Endodermal cell (in vitro differentiated cells): ENCODE results near the gene ERC1. TPM values are rescaled to one million over a fixed set of nuclear protein-coding genes. Genes with fewer than 3 reads are reported as not detected.

Experiments used
- DNase-seq: peaks from one replicate; pipeline ENCODE4 v3.0.0-alpha.2; 2017
- H3K27ac ChIP-seq: 2 replicates; pipeline ENCODE4 v1.5.1; 2013; ENCODE audit warnings: mild to moderate bottlenecking, low read depth, low read length, moderate library complexity
- H3K27me3 ChIP-seq: 2 replicates; pipeline ENCODE4 v1.6.1; 2013; ENCODE audit warnings: mild to moderate bottlenecking, low read length, moderate library complexity; ENCODE audit not compliant: insufficient read depth, control insufficient read depth, poor library complexity, severe bottlenecking
- H3K36me3 ChIP-seq: 2 replicates; pipeline ENCODE4 v1.7.0; 2013; ENCODE audit warnings: mild to moderate bottlenecking, low read length, moderate library complexity; ENCODE audit not compliant: control insufficient read depth, insufficient read depth
- H3K4me1 ChIP-seq: one replicate; pipeline ENCODE4 v1.7.0; 2013; ENCODE audit warnings: low read length; ENCODE audit not compliant: control insufficient read depth, insufficient read depth
- H3K4me3 ChIP-seq: 2 replicates; pipeline ENCODE4 v1.5.1; 2013; ENCODE audit warnings: mild to moderate bottlenecking, low read length, moderate library complexity
- H3K9ac ChIP-seq: 2 replicates; pipeline ENCODE4 v1.6.1; 2013; ENCODE audit warnings: mild to moderate bottlenecking, low read length, moderate library complexity; ENCODE audit not compliant: poor library complexity, severe bottlenecking; ENCODE audit errors: extremely low read depth
- H3K9me3 ChIP-seq: 2 replicates; pipeline ENCODE4 v1.6.1; 2013; ENCODE audit warnings: mild to moderate bottlenecking, low read length, moderate library complexity; ENCODE audit not compliant: control insufficient read depth
- H3K27ac Mint-ChIP-seq: 2 replicates; pipeline ENCODE4 v1.8.0; 2020; ENCODE audit warnings: mixed read lengths
- H3K27me3 Mint-ChIP-seq: 2 replicates; pipeline ENCODE4 v1.8.0; 2021; ENCODE audit warnings: mild to moderate bottlenecking, mixed read lengths; ENCODE audit not compliant: insufficient read depth
- H3K36me3 Mint-ChIP-seq: 2 replicates; pipeline ENCODE4 v1.8.0; 2020; ENCODE audit warnings: low read depth, mixed read lengths
- H3K4me1 Mint-ChIP-seq: 2 replicates; pipeline ENCODE4 v1.8.0; 2020; ENCODE audit warnings: mixed read lengths
- H3K4me3 Mint-ChIP-seq: 2 replicates; pipeline ENCODE4 v1.8.0; 2020; ENCODE audit warnings: mild to moderate bottlenecking, moderate library complexity, mixed read lengths
- H3K9me3 Mint-ChIP-seq: 2 replicates; pipeline ENCODE4 v1.8.0; 2020; ENCODE audit warnings: mild to moderate bottlenecking, mixed read lengths
- CTCF ChIP-seq: fragments of 200-600 bp; sonication (generic); conservative IDR thresholded peaks from 2 replicates; pipeline ENCODE4 v1.5.0; 2021; ENCODE audit warnings: antibody characterized with exemption, mild to moderate bottlenecking
- WGBS, 2 experiments: methylation state at CpG; one replicate each; pipeline versions ENCODE4 v1.1.5 to v1.1.7; 2013; ENCODE audit warnings: missing lambda C conversion rate in 2 of 2, mixed read lengths in 1 of 2; ENCODE audit not compliant: insufficient coverage in 1 of 2, insufficient read length in 1 of 2; 5-methylcytosine and 5-hydroxymethylcytosine counted together
- total RNA-seq, 2 donors: library from RNA; stranded (reverse); fragmentation: NEBNext Ultra II Directional in 1 of 2; extraction: Animal tissue kit (Norgen Biotek cat#: 25700) in 1 of 2; gene quantifications; 2 replicates in 1 of 2; 3 replicates in 1 of 2; pipeline ENCODE4 v1.2.1, GENCODE V29; 2021

Gene ERC1
- total RNA-seq, 2 donors from 2014 or later = 60.6 to 159 TPM

- Histone ChIP-seq H3K36me3 (no peaks in the 10 kb centered on the region), H3K9ac (peak within 1 kb of the TSS; percentile 93), H3K9me3 (no peaks in the 10 kb centered on the region), H3K4me3 (peak within 1 kb of the TSS; percentile 97), H3K27ac (peak within 1 kb of the TSS; percentile 95), H3K4me1 (no peaks in the 10 kb centered on the region), H3K27me3 (no peaks in the 10 kb centered on the region)
- Mint-ChIP-seq H3K9me3 (no peaks in the 10 kb centered on the region), H3K4me3 (peak within 1 kb of the TSS; percentile 88), H3K36me3 (peaks cover 10% of the 10 kb centered on the region), H3K27ac (peak within 1 kb of the TSS; percentile 98), H3K4me1 (peaks cover 6% of the 10 kb centered on the region), H3K27me3 (no peaks in the 10 kb centered on the region)
- DNase-seq = peak; percentile 100
- peak; percentile 100 for TF ChIP-seq CTCF
- 0 to 3% methylated on average over 1 to 58 of the region's 58 CpGs for WGBS, 2 experiments
Measured at GRCh38 chr12:949453-950191, 41.4 kb upstream of the ERC1 start, which contains the start of gene RAD52. RAD52 (minus strand) TSS chr12:949694; CDS start chr12:933058, 16,636 bp downstream.

- WGBS, 2 experiments = no CpG with 5 or more reads among the region's 1 CpG
- Histone ChIP-seq H3K9ac (no peak overlapping the region), H3K4me1 (no peaks in the 10 kb centered on the region), H3K4me3 (no peak overlapping the region), H3K36me3 (no peaks in the 10 kb centered on the region), H3K9me3 (no peaks in the 10 kb centered on the region), H3K27ac (no peak overlapping the region), H3K27me3 (no peaks in the 10 kb centered on the region)
- peak overlapping the region; percentile 11 for H3K27ac Mint-ChIP-seq
- no peak for TF ChIP-seq CTCF
- no peak overlapping the region for H3K4me3 Mint-ChIP-seq
- peaks cover 2% of the 10 kb centered on the region for H3K9me3 Mint-ChIP-seq
- H3K27me3 Mint-ChIP-seq = no peaks in the 10 kb centered on the region
- peaks cover 10% of the 10 kb centered on the region for H3K36me3 Mint-ChIP-seq
- DNase-seq = no peak
- peaks cover 6% of the 10 kb centered on the region for H3K4me1 Mint-ChIP-seq
Measured at GRCh38 chr12:951176-951575, 39.8 kb upstream of the ERC1 start.

GRCh38 chr12:953776-954175, 37.2 kb upstream of the ERC1 start:
- no peaks in the 10 kb centered on the region for H3K4me1 ChIP-seq
- WGBS, 2 experiments = 92 to 100% methylated on average over 4 to 6 of the region's 7 CpGs
- no peaks in the 10 kb centered on the region for H3K27me3 ChIP-seq
- H3K27ac Mint-ChIP-seq = no peak overlapping the region
- H3K9ac ChIP-seq = no peak overlapping the region
- no peak for DNase-seq
- no peaks in the 10 kb centered on the region for H3K27me3 Mint-ChIP-seq
- H3K4me3 Mint-ChIP-seq = no peak overlapping the region
- no peaks in the 10 kb centered on the region for H3K36me3 ChIP-seq
- no peak for TF ChIP-seq CTCF
- H3K36me3 Mint-ChIP-seq = no peaks in the 10 kb centered on the region
- no peaks in the 10 kb centered on the region for H3K9me3 ChIP-seq
- peaks cover 5% of the 10 kb centered on the region for H3K4me1 Mint-ChIP-seq
- H3K9me3 Mint-ChIP-seq = peaks cover 2% of the 10 kb centered on the region
- H3K4me3 ChIP-seq = no peak overlapping the region
- H3K27ac ChIP-seq = no peak overlapping the region
